ENCODE measurements around the gene PFN1.

DNA sequence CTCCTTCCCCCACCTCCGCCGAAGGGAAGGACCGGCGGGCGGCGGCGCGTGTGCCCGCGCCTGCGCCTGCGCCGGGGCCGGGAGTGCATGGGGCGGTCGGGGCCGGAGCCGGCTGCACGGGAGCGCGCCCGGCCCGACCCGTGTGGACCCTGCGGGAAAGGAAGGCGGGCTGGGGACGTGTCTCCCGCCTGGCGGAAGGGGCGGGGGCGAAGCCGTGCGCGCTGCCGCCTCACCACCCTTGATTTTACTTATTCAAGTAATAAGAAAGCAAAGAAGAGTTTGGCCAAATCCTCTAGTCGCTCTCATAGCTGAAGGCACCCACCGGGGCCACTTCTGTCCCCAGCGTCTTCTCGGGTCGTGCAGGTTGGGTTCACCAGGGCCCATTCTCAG, 596 bp upstream of the PFN1 start:
- TF ChIP-seq, protein P1, sequence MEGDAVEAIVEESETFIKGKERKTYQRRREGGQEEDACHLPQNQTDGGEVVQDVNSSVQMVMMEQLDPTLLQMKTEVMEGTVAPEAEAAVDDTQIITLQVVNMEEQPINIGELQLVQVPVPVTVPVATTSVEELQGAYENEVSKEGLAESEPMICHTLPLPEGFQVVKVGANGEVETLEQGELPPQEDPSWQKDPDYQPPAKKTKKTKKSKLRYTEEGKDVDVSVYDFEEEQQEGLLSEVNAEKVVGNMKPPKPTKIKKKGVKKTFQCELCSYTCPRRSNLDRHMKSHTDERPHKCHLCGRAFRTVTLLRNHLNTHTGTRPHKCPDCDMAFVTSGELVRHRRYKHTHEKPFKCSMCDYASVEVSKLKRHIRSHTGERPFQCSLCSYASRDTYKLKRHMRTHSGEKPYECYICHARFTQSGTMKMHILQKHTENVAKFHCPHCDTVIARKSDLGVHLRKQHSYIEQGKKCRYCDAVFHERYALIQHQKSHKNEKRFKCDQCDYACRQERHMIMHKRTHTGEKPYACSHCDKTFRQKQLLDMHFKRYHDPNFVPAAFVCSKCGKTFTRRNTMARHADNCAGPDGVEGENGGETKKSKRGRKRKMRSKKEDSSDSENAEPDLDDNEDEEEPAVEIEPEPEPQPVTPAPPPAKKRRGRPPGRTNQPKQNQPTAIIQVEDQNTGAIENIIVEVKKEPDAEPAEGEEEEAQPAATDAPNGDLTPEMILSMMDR (IDR thresholded peaks at IDR 0.05; ENCODE audit: low read length): no peak
- no peak for TF ChIP-seq EZH2 (optimal IDR thresholded peaks at IDR 0.05; ENCODE audit: low read depth, low read length)
- no peak for TF ChIP-seq EZH2phosphoT487 (IDR thresholded peaks at IDR 0.05; ENCODE audit: low read length)

Data from MM.1S (cell line).